Measurements from ENCODE around the gene VKORC1.
"Not testable (repeated sequence)": the region's sequence is repeated elsewhere in the genome, so short reads cannot be mapped to it uniquely, and the experiment has no call there.

The VKORC1 gene

GRCh38 chr16:31094424-31095120 lies at the start of gene VKORC1:
Gene VKORC1 (minus strand): TSS chr16:31094797. CDS start chr16:31094729, 68 bp downstream.
- no peak for FAIRE-seq
- DNase-seq (ENCODE audit: low spot score): peak; percentile 94

GRCh38 chr16:31143694-31144148 lies 49.1 kb upstream of the VKORC1 start:
- FAIRE-seq (no peak), DNase-seq (ENCODE audit: low spot score) (no peak)

- no peak for FAIRE-seq
These were observed 48.6 kb upstream of the VKORC1 start for GRCh38 chr16:31143011-31143693.

GRCh38 chr16:31142109-31143010 lies 47.8 kb upstream of the VKORC1 start:
- FAIRE-seq (no peak), DNase-seq (ENCODE audit: low spot score) (peak; percentile 99)

More at GRCh38 chr16:31143011-31143693, 48.6 kb upstream of the VKORC1 start:
- no peak for DNase-seq (ENCODE audit: low spot score)

GRCh38 chr16:31141489-31142108 lies 47.0 kb upstream of the VKORC1 start:
- DNase-seq (ENCODE audit: low spot score): no peak
- FAIRE-seq: no peak

GRCh38 chr16:31141071-31141469 lies 46.5 kb upstream of the VKORC1 start:
- FAIRE-seq; DNase-seq (ENCODE audit: low spot score): not testable (repeated sequence)

- peak; percentile 76 for DNase-seq (ENCODE audit: low spot score)
- FAIRE-seq: peak; percentile 40
These were observed 44.3 kb upstream of the VKORC1 start for GRCh38 chr16:31138621-31139578.

GRCh38 chr16:31136822-31137499 lies 42.4 kb upstream of the VKORC1 start:
- not testable (repeated sequence) for DNase-seq (ENCODE audit: low spot score); FAIRE-seq

- no peak for FAIRE-seq
These were observed 41.7 kb upstream of the VKORC1 start for GRCh38 chr16:31136287-31136662.

GRCh38 chr16:31135535-31136286 lies 41.1 kb upstream of the VKORC1 start, which contains the start of gene PRSS8:
Gene PRSS8 (minus strand): TSS chr16:31135727. CDS start chr16:31135498, 229 bp downstream.
- DNase-seq (ENCODE audit: low spot score) (no peak), FAIRE-seq (peak; percentile 92)

More at GRCh38 chr16:31136287-31136662, 41.7 kb upstream of the VKORC1 start:
- no peak for DNase-seq (ENCODE audit: low spot score)

- no peak for FAIRE-seq
- DNase-seq (ENCODE audit: low spot score): no peak
These were observed 40.3 kb upstream of the VKORC1 start for GRCh38 chr16:31134625-31135534.

- no peak for FAIRE-seq
These were observed 39.5 kb upstream of the VKORC1 start for GRCh38 chr16:31134091-31134571.

GRCh38 chr16:31133046-31133501 lies 38.5 kb upstream of the VKORC1 start:
- no peak for FAIRE-seq
- DNase-seq (ENCODE audit: low spot score): no peak

More at GRCh38 chr16:31134091-31134571, 39.5 kb upstream of the VKORC1 start:
- no peak for DNase-seq (ENCODE audit: low spot score)

GRCh38 chr16:31132303-31132979 lies 37.8 kb upstream of the VKORC1 start:
- DNase-seq (ENCODE audit: low spot score): no peak
- no peak for FAIRE-seq

- no peak for FAIRE-seq
- DNase-seq (ENCODE audit: low spot score): no peak
These were observed 37.3 kb upstream of the VKORC1 start for GRCh38 chr16:31131841-31132271.

- FAIRE-seq: no peak
These were observed 36.8 kb upstream of the VKORC1 start for GRCh38 chr16:31131416-31131815.

More at GRCh38 chr16:31131416-31131815, 36.8 kb upstream of the VKORC1 start:
- DNase-seq (ENCODE audit: low spot score): no peak

Data from urothelium cell line (cell line).